Measurements from ENCODE around the gene FBXW8.

The FBXW8 gene

GRCh38 chr12:117036046-117036445 lies 125.3 kb downstream of the FBXW8 start:
- DNase-seq (ENCODE audit: low read depth in 2 of 3, low spot score in 2 of 3): no peak

DNA sequence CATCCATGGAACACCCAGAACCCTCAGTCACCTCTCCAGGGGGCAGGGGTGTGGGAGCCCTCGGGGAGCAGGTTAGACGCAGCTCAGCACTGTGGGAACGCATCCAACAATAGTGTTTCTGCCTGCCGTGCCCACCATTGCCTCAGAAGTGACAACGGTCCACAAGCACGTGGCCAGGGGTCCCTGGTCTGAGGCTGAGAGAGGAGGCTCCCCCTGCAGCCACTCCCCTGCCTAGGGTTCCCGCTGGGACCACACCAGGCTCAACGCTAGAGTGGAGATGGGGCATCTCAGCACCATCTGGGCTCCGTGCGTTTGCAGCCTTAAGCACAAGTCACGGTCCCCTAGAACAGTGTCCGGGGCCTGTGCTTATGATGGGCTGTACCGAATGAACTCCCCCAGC lies 125.8 kb downstream of the FBXW8 start:
- no peak for DNase-seq (ENCODE audit: low read depth in 2 of 3, low spot score in 2 of 3)

DNA sequence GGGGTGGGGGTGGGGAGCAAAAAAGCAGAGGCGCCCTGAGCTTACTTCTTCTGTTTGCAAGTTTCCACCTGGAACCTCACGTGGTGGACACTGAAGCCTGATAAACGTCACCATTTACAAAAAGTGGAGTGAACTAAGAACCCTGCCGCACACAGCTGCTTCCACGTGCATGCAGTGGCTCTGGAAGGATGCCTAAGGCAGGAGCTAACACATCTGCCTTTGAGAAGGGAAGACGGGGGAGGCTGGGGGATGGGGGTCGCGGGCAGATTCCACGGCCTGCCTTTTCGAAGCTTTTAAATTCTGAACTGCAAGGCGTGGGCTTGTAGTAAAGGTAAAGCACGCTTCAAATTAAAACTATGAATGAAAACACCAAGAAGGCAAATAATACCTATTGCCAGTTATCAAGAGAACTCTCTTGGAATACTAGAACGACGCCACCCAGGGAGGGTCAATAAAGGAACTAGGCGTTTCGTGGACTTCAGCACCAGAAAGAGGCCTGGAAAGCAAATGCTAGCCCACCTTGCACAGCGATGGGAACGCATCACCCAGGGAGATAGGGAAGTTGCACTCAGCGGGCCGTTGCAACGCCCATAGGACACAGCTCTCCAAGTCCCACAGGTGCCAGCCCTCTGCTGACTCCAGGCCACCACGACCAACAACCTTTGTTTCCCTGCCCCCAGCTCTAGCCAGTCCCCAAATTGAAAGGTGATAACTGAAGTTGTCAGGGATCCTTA lies 126.7 kb downstream of the FBXW8 start:
- DNase-seq (ENCODE audit: low read depth in 2 of 3, low spot score in 2 of 3): no peak

DNA sequence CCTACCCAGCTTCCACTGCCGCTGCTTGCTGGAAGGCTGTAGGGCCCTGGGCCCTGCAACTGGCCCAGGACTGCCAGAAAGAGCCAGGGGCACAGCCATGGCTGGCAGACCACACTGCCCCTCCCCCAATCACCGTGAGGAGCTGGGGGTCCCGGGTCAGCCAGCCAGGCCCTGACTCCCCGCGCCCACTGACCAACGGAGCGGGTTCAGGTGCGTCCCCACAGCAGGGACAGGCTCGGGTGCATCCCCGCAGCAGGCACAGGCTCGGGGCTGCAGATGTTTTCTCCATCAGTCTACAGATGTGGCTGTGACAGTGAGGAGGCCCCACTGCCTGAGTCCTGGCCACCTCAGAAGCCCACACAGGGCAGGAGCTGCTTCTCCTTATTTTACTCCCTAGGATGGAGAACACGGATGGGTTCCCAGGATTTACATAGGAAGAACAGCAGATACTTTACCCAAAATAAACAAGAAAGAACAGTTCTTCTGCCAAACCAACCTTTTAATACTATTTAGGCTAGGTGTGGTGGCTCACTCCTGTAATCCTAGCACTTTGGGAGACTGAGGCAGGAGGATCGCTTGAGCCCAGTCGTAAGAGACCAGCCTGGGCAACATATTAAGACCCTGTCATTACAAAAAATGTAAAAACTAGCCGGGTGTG lies 127.4 kb downstream of the FBXW8 start:
- DNase-seq (ENCODE audit: low read depth in 2 of 3, low spot score in 2 of 3): no peak

- no peak for DNase-seq (ENCODE audit: low read depth in 2 of 3, low spot score in 2 of 3)
Measured at GRCh38 chr12:117038919-117039318, 128.2 kb downstream of the FBXW8 start.

DNA sequence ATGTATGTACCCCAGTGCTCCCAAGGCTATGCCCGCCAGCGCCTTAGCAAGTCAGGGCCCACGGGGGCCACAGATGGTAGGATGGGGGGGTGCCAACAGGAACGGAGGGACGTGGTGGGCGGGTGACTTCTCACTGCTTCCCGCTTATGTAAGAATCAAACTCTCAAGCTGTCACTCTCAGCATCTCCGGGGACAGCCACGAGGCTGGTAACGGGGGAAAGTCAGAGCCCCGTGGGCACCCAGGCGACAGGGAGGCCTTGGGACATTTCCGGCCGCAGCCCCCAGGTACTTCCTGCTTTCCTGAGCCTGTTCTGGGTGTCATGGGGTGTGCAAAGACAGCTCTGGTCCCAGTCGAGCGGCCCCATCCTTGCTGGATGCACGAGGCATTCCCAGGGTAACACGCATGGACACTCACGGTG lies 129.2 kb downstream of the FBXW8 start:
- no peak for DNase-seq (ENCODE audit: low read depth in 2 of 3, low spot score in 2 of 3)

DNA sequence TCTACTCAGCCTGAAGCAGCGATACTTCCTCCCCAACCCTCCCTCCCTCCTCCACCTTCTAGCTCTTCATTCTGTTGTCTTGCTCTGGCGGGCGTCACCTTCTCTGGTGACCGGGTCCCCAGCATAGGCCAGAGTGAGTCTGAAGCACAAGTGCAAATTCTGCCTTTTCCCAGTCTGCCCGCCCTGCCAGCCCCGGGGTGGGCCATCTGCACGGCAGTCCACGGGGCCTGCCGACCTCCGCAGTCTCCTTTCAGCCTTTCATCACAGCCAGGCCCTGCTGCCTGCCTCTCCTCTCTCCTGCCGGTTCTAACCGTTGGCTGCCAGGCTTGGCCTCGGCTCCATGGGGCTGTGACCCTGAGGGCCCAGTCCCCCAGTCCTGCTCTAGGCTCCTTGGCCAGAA lies 129.7 kb downstream of the FBXW8 start:
- DNase-seq (ENCODE audit: low read depth in 2 of 3, low spot score in 2 of 3): no peak

- no peak for DNase-seq (ENCODE audit: low read depth in 2 of 3, low spot score in 2 of 3)
Measured at GRCh38 chr12:117041798-117042170, 131.0 kb downstream of the FBXW8 start.

DNA sequence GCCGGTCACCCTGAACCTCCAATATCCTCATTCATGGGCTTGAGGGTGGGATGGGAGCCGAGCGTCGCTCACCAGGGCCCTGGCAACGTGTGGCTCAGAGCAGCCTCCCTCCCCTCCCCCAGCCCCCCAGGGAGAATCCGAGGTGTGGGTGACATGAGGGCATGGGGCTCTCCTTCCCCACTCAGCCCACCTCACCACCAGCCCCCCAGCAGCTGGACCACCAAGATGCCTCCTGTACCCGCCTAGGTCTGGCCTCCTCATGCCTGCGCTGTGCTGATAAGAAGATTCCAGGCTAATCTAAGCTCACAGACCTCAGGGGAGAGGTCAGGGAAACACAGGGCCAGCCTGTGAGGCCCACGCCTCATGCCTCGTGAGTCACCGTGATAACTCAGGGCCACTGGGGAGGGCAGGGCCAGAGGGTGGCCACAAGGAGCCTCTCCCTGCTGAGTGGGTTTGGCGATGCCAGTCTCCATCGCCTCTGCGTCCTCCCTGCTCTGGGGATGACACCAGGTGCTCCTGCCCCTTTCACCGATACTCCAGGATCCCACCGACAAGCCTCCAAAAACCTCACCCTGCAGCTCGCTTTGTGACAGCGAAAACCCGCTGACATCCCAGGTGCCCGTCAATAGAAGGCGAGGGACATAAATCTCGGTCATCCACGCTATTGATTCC lies 131.6 kb downstream of the FBXW8 start:
- DNase-seq (ENCODE audit: low read depth in 2 of 3, low spot score in 2 of 3): no peak

- DNase-seq (ENCODE audit: low read depth in 2 of 3, low spot score in 2 of 3): no peak
Measured at GRCh38 chr12:117042862-117043261, 132.1 kb downstream of the FBXW8 start.

DNA sequence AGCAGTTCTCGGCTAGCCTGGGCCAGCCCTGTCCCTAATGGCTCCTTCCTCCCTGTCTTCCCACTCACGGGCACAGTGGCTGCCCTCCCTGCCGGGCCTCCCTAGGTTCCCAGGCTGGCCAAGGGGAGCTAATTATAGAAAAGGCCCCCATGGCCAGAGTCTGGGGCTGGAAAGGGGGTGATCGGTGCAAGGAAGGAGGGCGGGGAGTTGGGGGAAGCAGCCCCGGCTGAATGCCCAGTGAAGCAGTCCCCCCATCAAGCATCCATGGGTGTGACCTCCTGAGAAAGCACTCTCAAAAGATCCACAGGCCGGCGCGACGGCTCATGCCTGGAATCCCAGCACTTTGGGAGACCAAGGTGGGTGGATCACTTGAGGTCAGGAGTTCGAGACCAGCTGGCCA lies 133.6 kb downstream of the FBXW8 start:
- DNase-seq (ENCODE audit: low read depth in 2 of 3, low spot score in 2 of 3): no peak

DNA sequence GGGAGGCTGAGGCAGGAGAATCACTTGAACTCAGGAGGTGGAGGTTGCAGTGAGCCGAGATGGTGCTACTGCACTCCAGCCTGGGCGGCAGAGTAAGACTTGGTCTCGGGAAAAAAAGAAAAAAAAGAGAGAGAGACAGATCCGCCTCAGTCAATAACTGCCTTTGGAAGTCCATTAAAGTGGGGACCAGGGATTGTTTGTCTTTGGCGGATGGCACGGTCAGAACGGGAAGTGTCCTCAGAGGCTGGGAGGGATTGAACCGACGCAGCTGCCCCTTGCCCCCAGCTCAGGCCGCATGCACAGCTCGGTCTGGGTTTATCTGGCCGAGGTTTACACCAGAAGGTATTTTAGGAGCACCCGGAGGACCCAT lies 134.0 kb downstream of the FBXW8 start:
- no peak for DNase-seq (ENCODE audit: low read depth in 2 of 3, low spot score in 2 of 3)

- no peak for DNase-seq (ENCODE audit: low read depth in 2 of 3, low spot score in 2 of 3)
Measured at GRCh38 chr12:117045160-117046010, 134.6 kb downstream of the FBXW8 start.

DNA sequence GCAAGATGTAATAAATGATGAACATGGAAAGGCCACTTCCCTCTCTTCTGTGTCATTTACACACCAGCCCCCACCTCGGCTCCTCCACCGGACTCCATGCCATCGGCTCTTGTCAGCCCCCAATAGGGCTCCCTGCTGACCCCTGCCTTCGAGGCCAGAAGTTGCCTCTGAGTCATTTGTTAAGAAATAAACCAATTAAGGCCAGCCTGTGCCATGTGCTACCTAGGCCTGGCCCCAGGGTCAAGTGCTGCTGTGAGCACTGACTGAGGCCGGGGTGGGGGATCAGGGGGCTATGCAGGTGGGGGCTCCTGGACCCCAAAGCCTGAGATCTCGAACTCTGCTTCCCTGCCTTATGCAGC lies 135.2 kb downstream of the FBXW8 start:
- no peak for DNase-seq (ENCODE audit: low read depth in 2 of 3, low spot score in 2 of 3)

GRCh38 chr12:117046425-117046824 lies 135.7 kb downstream of the FBXW8 start:
- no peak for DNase-seq (ENCODE audit: low read depth in 2 of 3, low spot score in 2 of 3)

GRCh38 chr12:117046861-117047530 lies 136.2 kb downstream of the FBXW8 start:
- no peak for DNase-seq (ENCODE audit: low read depth in 2 of 3, low spot score in 2 of 3)

DNA sequence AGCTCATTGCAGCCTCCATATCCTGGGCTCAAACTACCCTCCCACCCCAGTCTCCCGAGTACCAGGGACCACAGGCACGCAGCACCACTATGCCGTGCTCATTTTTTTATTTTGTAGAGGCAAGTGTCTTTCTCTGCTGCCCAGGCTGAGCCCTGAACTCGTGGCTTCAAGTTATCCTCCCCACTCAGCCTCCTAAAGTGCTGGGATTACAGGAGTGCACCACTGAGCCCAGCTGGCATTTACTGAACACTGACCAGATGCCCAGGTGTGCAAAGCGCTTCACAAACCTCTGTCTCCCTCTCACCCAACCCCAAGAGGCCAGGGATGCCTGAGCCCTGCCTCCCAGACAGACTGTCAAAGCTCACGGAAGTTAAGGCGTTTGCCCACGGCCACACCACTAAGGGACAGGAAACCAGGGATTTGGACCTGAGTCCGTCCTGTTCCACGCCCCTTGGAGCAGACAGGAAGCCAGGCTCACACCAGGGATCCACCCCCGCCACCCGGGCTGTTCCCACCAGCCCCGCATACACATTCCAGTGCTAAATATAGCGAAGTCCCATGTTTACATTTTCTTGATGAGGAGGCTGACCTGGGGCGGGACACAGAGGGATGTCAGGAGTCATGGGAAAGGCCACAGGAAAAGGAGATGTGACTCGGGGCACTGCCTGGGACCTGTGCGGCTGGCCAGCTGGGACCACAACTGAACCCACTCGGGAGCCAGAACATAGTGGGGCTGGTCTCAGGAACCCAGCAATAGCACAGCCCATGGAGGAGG lies 137.2 kb downstream of the FBXW8 start:
- no peak for DNase-seq (ENCODE audit: low read depth in 2 of 3, low spot score in 2 of 3)

- DNase-seq (ENCODE audit: low read depth in 2 of 3, low spot score in 2 of 3): no peak
Measured at GRCh38 chr12:117048585-117048904, 137.8 kb downstream of the FBXW8 start.

GRCh38 chr12:117049295-117049694 lies 138.5 kb downstream of the FBXW8 start:
- no peak for DNase-seq (ENCODE audit: low read depth in 2 of 3, low spot score in 2 of 3)

GRCh38 chr12:117050060-117050459 lies 139.3 kb downstream of the FBXW8 start:
- DNase-seq (ENCODE audit: low read depth in 2 of 3, low spot score in 2 of 3): no peak

Data from activated CD8-positive, alpha-beta memory T cell treated with anti-CD3 and anti-CD28 coated beads for 48 hours (primary cell).